GM19463 (cell line): Measurements from ENCODE around the gene PNMA6A.
"Not testable (repeated sequence)": the region's sequence is repeated elsewhere in the genome, so short reads cannot be mapped to it uniquely, and the experiment has no call there.

Experiments used
- ATAC-seq: cut with Tn5 transposase; IDR thresholded peaks from one replicate; pipeline ENCODE4 v1.9.1; 2021; ENCODE audit warnings: mild to moderate bottlenecking, moderate library complexity; ENCODE audit not compliant: unreplicated experiment

The PNMA6A gene

GRCh38 chrX:153071909-153072583 lies at the start of gene PNMA6A:
TSS of gene PNMA6A (plus strand) at chrX:153072454. CDS start at chrX:153073063, 609 bp downstream.
- not testable (repeated sequence) for ATAC-seq

- not testable (repeated sequence) for ATAC-seq
Measured at GRCh38 chrX:153026501-153026900, 45.8 kb upstream of the PNMA6A start.

GRCh38 chrX:153028487-153028886 lies 43.8 kb upstream of the PNMA6A start:
- ATAC-seq = not testable (repeated sequence)

GRCh38 chrX:153029162-153029561 lies 43.1 kb upstream of the PNMA6A start:
- ATAC-seq = no peak

GRCh38 chrX:153029875-153030274 lies 42.4 kb upstream of the PNMA6A start:
- ATAC-seq = no peak

- no peak for ATAC-seq
Measured at GRCh38 chrX:153030801-153031200, 41.5 kb upstream of the PNMA6A start.

GRCh38 chrX:153032397-153033118 lies 39.7 kb upstream of the PNMA6A start:
- peak; percentile 89 for ATAC-seq

- ATAC-seq = no peak
Measured at GRCh38 chrX:153049093-153049492, 23.2 kb upstream of the PNMA6A start.

GRCh38 chrX:153052534-153052933 lies 19.7 kb upstream of the PNMA6A start:
- ATAC-seq = no peak

- ATAC-seq = no peak
Measured at GRCh38 chrX:153055871-153056749, 16.1 kb upstream of the PNMA6A start, which contains the start of gene PNMA3. TSS of gene PNMA3 (plus strand) at chrX:153056470. CDS start at chrX:153057056, 586 bp downstream.

GRCh38 chrX:153057281-153057680 lies 15.0 kb upstream of the PNMA6A start:
- no peak for ATAC-seq

- no peak for ATAC-seq
Measured at GRCh38 chrX:153059191-153060094, 12.8 kb upstream of the PNMA6A start.

GRCh38 chrX:153060095-153060445 lies 12.2 kb upstream of the PNMA6A start:
- no peak for ATAC-seq

- no peak for ATAC-seq
Measured at GRCh38 chrX:153061732-153062131, 10.5 kb upstream of the PNMA6A start.

- no peak for ATAC-seq
Measured at GRCh38 chrX:153063315-153063714, 8.9 kb upstream of the PNMA6A start.

- ATAC-seq = no peak
Measured at GRCh38 chrX:153064061-153064460, 8.2 kb upstream of the PNMA6A start.

- ATAC-seq = no peak
Measured at GRCh38 chrX:153065389-153065788, 6.9 kb upstream of the PNMA6A start.

GRCh38 chrX:153066402-153066801 lies 5.9 kb upstream of the PNMA6A start:
- not testable (repeated sequence) for ATAC-seq

- not testable (repeated sequence) for ATAC-seq
Measured at GRCh38 chrX:153073331-153073730, 1.1 kb downstream of the PNMA6A start.

GRCh38 chrX:153074262-153074899 lies 2.1 kb downstream of the PNMA6A start:
- ATAC-seq = no peak
